ENCODE results near the gene DIS3L2.
"Not testable (repeated sequence)": the region's sequence is repeated elsewhere in the genome, so short reads cannot be mapped to it uniquely, and the experiment has no call there.

Gene DIS3L2

GRCh38 chr2:232334885-232335205 lies 373.3 kb downstream of the DIS3L2 start:
- DNase-seq (ENCODE audit: low read depth), result not testable (repeated sequence)

GRCh38 chr2:232335206-232335858 lies 373.8 kb downstream of the DIS3L2 start:
- DNase-seq (ENCODE audit: low read depth), result not testable (repeated sequence)

- no peak for DNase-seq (ENCODE audit: low read depth)
Measured at GRCh38 chr2:232335859-232336215, 374.3 kb downstream of the DIS3L2 start.

- DNase-seq (ENCODE audit: low read depth), result no peak
Measured at GRCh38 chr2:232336241-232336736, 374.8 kb downstream of the DIS3L2 start.

GRCh38 chr2:232336981-232337720 lies 375.6 kb downstream of the DIS3L2 start:
- no peak for DNase-seq (ENCODE audit: low read depth)

- DNase-seq (ENCODE audit: low read depth), result not testable (repeated sequence)
Measured at GRCh38 chr2:232338094-232338758, 376.7 kb downstream of the DIS3L2 start.

GRCh38 chr2:232338759-232339106 lies 377.2 kb downstream of the DIS3L2 start:
- no peak for DNase-seq (ENCODE audit: low read depth)

GRCh38 chr2:232339121-232340081 lies 377.9 kb downstream of the DIS3L2 start:
- no peak for DNase-seq (ENCODE audit: low read depth)

- DNase-seq (ENCODE audit: low read depth), result no peak
Measured at GRCh38 chr2:232340171-232340935, 378.8 kb downstream of the DIS3L2 start.

- no peak for DNase-seq (ENCODE audit: low read depth)
Measured at GRCh38 chr2:232341061-232341738, 379.7 kb downstream of the DIS3L2 start.

GRCh38 chr2:232341739-232342126 lies 380.2 kb downstream of the DIS3L2 start:
- no peak for DNase-seq (ENCODE audit: low read depth)

GRCh38 chr2:232342635-232343565 lies 381.4 kb downstream of the DIS3L2 start:
- DNase-seq (ENCODE audit: low read depth), result no peak

GRCh38 chr2:232343821-232344220 lies 382.3 kb downstream of the DIS3L2 start:
- no peak for DNase-seq (ENCODE audit: low read depth)

GRCh38 chr2:232345251-232345650 lies 383.7 kb downstream of the DIS3L2 start:
- no peak for DNase-seq (ENCODE audit: low read depth)

GRCh38 chr2:232347369-232347768 lies 385.9 kb downstream of the DIS3L2 start:
- DNase-seq (ENCODE audit: low read depth), result no peak

GRCh38 chr2:232348936-232349335 lies 387.4 kb downstream of the DIS3L2 start:
- no peak for DNase-seq (ENCODE audit: low read depth)

- DNase-seq (ENCODE audit: low read depth), result no peak
Measured at GRCh38 chr2:232349546-232349945, 388.0 kb downstream of the DIS3L2 start.

GRCh38 chr2:232349946-232350635 lies 388.6 kb downstream of the DIS3L2 start:
- no peak for DNase-seq (ENCODE audit: low read depth)
